Lower lobe of right lung (tissue), 2 donors: ENCODE data around the gene DDX19B. TPM values are rescaled to one million over a fixed set of nuclear protein-coding genes. Genes with fewer than 3 reads are reported as not detected.

Experiments used
- ATAC-seq, 2 donors: fragments of 200-7000 bp; cut with Tn5 transposase; one replicate each; pipeline ENCODE4 v1.9.1; 2020 to 2022; ENCODE audit warnings: mild to moderate bottlenecking in 2 of 2, moderate library complexity in 2 of 2
- DNase-seq: peaks from one replicate; pipeline ENCODE4 v3.0.0-alpha.2; 2020
- H3K27ac ChIP-seq: fragments of 200-600 bp; one replicate; pipeline ENCODE4 v1.8.0; 2022
- H3K27me3 ChIP-seq: fragments of 200-600 bp; one replicate; pipeline ENCODE4 v1.8.0; 2022; ENCODE audit warnings: low read depth
- H3K36me3 ChIP-seq: fragments of 200-600 bp; one replicate; pipeline ENCODE4 v1.8.0; 2022; ENCODE audit warnings: mild to moderate bottlenecking
- H3K4me1 ChIP-seq: fragments of 200-600 bp; one replicate; pipeline ENCODE4 v1.8.0; 2022
- H3K4me3 ChIP-seq: fragments of 200-600 bp; one replicate; pipeline ENCODE4 v1.8.0; 2022; ENCODE audit warnings: mild to moderate bottlenecking
- H3K9me3 ChIP-seq: fragments of 200-600 bp; one replicate; pipeline ENCODE4 v1.8.0; 2022
- CTCF ChIP-seq: fragments of 200-600 bp; IDR thresholded peaks from one replicate; pipeline ENCODE4 v1.8.0; 2022; ENCODE audit warnings: antibody characterized with exemption, mild to moderate bottlenecking
- intact Hi-C: fragments of 100-400 bp; cut with DNase I; formaldehyde crosslinking; loops from one replicate; pipeline ENCODE4 v1.11.0; 2022
- total RNA-seq: library from RNA; stranded (reverse); fragmentation: NEBNext Ultra II Directional; extraction: Animal tissue kit (Norgen Biotek cat#: 25700); gene quantifications from one replicate; pipeline ENCODE4 v1.2.1, GENCODE V29; 2021
- donor health status: DM: no; HTN: yes; CAD: no; lungs with severe emphysema.

DDX19B gene
- total RNA-seq, 1 donor from 2014 or later, result 28.3 TPM

GRCh38 chr16:70372921-70373728 lies 74.1 kb downstream of the DDX19B start:
- no peak for ATAC-seq
- peaks cover 86% of the 10 kb centered on the region for H3K36me3 ChIP-seq
- intact Hi-C loops, result no loop called here

GRCh38 chr16:70374213-70374612 lies 75.2 kb downstream of the DDX19B start:
- no peak for DNase-seq
- Histone ChIP-seq H3K27ac (no peak overlapping the region), H3K4me1 (peaks cover 4% of the 10 kb centered on the region), H3K36me3 (peaks cover 80% of the 10 kb centered on the region), H3K4me3 (no peak overlapping the region), H3K9me3 (no peaks in the 10 kb centered on the region), H3K27me3 (no peaks in the 10 kb centered on the region)
- TF ChIP-seq CTCF, result no peak
- intact Hi-C loops, result no loop called here
- no peak for ATAC-seq

More at GRCh38 chr16:70372921-70373728, 74.1 kb downstream of the DDX19B start:
- Histone ChIP-seq H3K27ac (no peak overlapping the region), H3K27me3 (no peaks in the 10 kb centered on the region), H3K4me3 (no peak overlapping the region), H3K4me1 (no peaks in the 10 kb centered on the region), H3K9me3 (no peaks in the 10 kb centered on the region)
- no peak for DNase-seq
- TF ChIP-seq CTCF, result no peak

- Histone ChIP-seq H3K36me3 (peaks cover 63% of the 10 kb centered on the region), H3K27ac (no peak overlapping the region), H3K4me1 (peaks cover 17% of the 10 kb centered on the region), H3K4me3 (no peak overlapping the region), H3K27me3 (no peaks in the 10 kb centered on the region), H3K9me3 (no peaks in the 10 kb centered on the region)
- intact Hi-C loops, result no loop called here
- no peak for DNase-seq
- ATAC-seq, result no peak
- no peak for TF ChIP-seq CTCF
These were observed 76.9 kb downstream of the DDX19B start for GRCh38 chr16:70375636-70376611.

- Histone ChIP-seq H3K9me3 (no peaks in the 10 kb centered on the region), H3K4me1 (peaks cover 23% of the 10 kb centered on the region), H3K36me3 (peaks cover 48% of the 10 kb centered on the region), H3K27ac (no peak overlapping the region), H3K4me3 (no peak overlapping the region), H3K27me3 (no peaks in the 10 kb centered on the region)
- no peak for TF ChIP-seq CTCF
- ATAC-seq, result no peak
- intact Hi-C loops, result no loop called here
- DNase-seq, result no peak
These were observed 78.8 kb downstream of the DDX19B start for GRCh38 chr16:70377782-70378181.

- peaks cover 23% of the 10 kb centered on the region for H3K4me1 ChIP-seq
- H3K36me3 ChIP-seq, result peaks cover 36% of the 10 kb centered on the region
- H3K9me3 ChIP-seq, result no peaks in the 10 kb centered on the region
- no peak overlapping the region for H3K4me3 ChIP-seq
- TF ChIP-seq CTCF, result no peak
- no peak overlapping the region for H3K27ac ChIP-seq
- DNase-seq (no peak), ATAC-seq (no peak)
- no peaks in the 10 kb centered on the region for H3K27me3 ChIP-seq
- intact Hi-C loops, result no loop called here
These were observed 80.0 kb downstream of the DDX19B start for GRCh38 chr16:70378869-70379493.
